GM13976 (cell line): ENCODE measurements around the gene TSPAN13.

Experiments used
- DNase-seq: peaks from one replicate; pipeline ENCODE4 v3.0.0; 2012; ENCODE audit warnings: low spot score
- CTCF ChIP-seq: IDR thresholded peaks from 2 replicates; pipeline ENCODE4 v1.5.1; 2012; ENCODE audit warnings: borderline replicate concordance, mild to moderate bottlenecking; ENCODE audit not compliant: insufficient read depth; ENCODE audit errors: extremely low read depth, missing control alignments, control extremely low read depth
- in situ Hi-C: fragments of 300-500 bp; cut with MboI; formaldehyde crosslinking; loops from one replicate; pipeline ENCODE4 v1.12.0; 2022; ENCODE audit warnings: low sequenced_read_pairs, mixed read lengths, inconsistent platforms; ENCODE audit not compliant: unreplicated experiment

Gene TSPAN13

GRCh38 chr7:16803881-16804673, 50.5 kb downstream of the TSPAN13 start:
- no peak for DNase-seq
- no peak for TF ChIP-seq CTCF
- in situ Hi-C loops = no loop called here

- no peak for DNase-seq
- TF ChIP-seq CTCF = no peak
- in situ Hi-C loops = no loop called here
Measured at GRCh38 chr7:16804674-16805439, 51.3 kb downstream of the TSPAN13 start, which contains the start of gene AGR2. Gene AGR2, minus strand, starts transcription at chr7:16804999. Its CDS starts 3,203 bp downstream, at chr7:16801796.

- in situ Hi-C loops = no loop called here
- no peak for DNase-seq
- TF ChIP-seq CTCF = no peak
Measured at GRCh38 chr7:16805441-16805840, 51.9 kb downstream of the TSPAN13 start.

GRCh38 chr7:16810112-16810511, 56.6 kb downstream of the TSPAN13 start:
- DNase-seq = no peak
- in situ Hi-C loops = no loop called here
- no peak for TF ChIP-seq CTCF

- no peak for TF ChIP-seq CTCF
- in situ Hi-C loops = no loop called here
- DNase-seq = no peak
Measured at GRCh38 chr7:16810573-16810972, 57.0 kb downstream of the TSPAN13 start.

GRCh38 chr7:16811551-16811950, 58.0 kb downstream of the TSPAN13 start:
- no peak for DNase-seq
- in situ Hi-C loops = no loop called here
- TF ChIP-seq CTCF = no peak
